Inferior parietal cortex (tissue), 1 donor: ENCODE data around the gene MZT2A.
"Not testable (repeated sequence)": the region's sequence is repeated elsewhere in the genome, so short reads cannot be mapped to it uniquely, and the experiment has no call there.

Source experiments
- DNase-seq: peaks from one replicate; pipeline ENCODE4 v3.0.0-alpha.2; 2016; ENCODE audit errors: extremely low spot score

MZT2A gene

GRCh38 chr2:131454914-131455313 lies 37.3 kb downstream of the MZT2A start:
- not testable (repeated sequence) for DNase-seq

DNA sequence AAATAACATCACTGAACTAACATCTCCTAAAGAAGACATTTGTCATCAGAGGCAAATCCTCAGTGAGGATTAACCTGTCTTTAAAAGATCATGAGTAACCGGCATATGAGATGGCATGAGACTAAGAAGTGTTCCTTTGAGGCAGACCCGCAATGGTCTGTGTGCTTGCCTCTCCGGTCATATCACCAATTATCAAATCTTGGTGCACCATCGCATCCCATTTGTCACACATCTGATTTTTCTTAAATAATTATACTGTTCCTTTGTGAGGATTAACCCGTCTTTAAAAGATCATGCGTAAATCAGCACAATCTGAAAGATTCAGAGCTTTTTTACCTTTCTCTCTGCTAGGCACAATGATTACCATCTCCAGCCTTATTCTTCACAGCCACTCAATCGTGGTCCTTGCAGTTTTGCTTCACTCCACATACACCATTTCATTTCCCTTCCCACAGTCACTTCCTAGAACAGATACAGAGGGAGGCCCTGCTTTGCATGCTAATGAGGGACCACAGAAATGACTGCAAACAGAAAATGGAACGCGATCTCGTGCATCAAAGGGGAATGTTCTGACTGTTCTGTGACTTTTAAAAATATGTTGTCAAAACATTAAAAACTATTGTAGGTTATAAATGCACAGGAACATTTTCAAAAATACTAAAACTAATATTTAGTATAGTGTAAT lies 40.8 kb downstream of the MZT2A start:
- not testable (repeated sequence) for DNase-seq

DNA sequence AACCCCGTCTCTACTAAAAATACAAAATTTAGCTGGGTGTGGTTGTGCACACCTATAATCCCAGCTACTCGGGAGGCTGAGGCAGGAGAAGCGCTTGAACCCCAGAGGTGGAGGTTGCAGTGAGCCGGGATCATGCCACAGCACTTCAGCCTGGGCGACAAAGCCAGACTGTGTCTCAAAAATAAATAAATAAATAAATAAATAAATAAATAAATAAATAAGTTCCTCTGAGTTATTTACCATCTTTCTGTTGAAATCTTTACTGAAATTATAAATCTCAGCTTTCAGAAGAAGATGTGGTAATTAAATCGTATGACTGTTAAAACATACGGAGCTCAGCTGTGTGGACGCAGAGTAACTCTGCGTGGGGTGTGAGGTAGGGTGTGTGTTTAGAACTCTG lies 44.2 kb downstream of the MZT2A start:
- DNase-seq = not testable (repeated sequence)

- DNase-seq = no peak
Measured at GRCh38 chr2:131445896-131446295, 46.3 kb downstream of the MZT2A start.

GRCh38 chr2:131445515-131445797 lies 46.7 kb downstream of the MZT2A start:
- DNase-seq = not testable (repeated sequence)

GRCh38 chr2:131444736-131445514 lies 47.3 kb downstream of the MZT2A start:
- not testable (repeated sequence) for DNase-seq

DNA sequence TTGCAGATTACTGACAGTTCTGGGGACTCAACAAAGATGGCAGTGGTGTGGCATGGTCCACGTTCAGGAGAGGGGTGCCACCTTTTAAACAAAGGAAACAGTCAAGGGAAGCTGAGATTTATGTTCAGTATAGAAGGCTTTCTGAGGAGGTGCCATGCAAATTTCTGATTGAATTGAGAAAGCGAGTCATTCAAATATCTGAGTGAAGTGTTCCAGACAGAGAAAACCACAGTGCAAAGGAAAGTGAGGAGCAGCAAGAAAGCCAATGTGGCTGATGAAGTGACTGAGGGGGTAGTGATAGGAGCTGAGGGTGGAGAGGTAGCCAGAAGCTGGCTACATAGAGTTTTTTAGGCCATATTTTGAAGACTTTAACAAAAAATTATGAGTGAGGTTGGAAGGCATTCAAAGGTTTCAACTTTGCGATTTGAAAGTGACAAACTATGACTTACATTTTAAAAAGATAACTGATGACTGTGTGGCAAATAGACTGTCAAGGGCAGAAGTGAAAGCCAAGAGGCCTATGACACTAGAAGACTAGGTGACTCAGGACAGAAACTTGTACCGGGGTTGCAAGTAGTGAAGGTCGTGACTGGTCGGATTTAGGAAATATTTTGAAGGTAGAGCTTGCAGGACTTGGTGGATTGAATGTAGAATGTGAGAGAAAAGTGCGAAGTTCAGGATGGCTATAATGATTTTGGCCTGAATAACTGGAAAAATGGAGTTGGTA lies 51.3 kb downstream of the MZT2A start:
- not testable (repeated sequence) for DNase-seq
